ENCODE measurements around the gene ARHGAP27. TPM values are rescaled to one million over a fixed set of nuclear protein-coding genes. Genes with fewer than 3 reads are reported as not detected.

Gene ARHGAP27
- total and polyA plus RNA-seq, 9 of the 15 experiments (the other 6 are each of a cell fraction or from before 2014, with no cell fraction given): 0.04 to 4.6 (median 2.1) TPM

- TF ChIP-seq RNF219 (CRISPR knock-in tag; IDR thresholded peaks at IDR 0.05): no peak
- TF ChIP-seq SFPQ (IDR thresholded peaks at IDR 0.05; ENCODE audit: low read depth, low read length): no peak
- no peak for TF ChIP-seq CBX3 (IDR thresholded peaks at IDR 0.05; ENCODE audit: borderline replicate concordance in 1 of 2, low read length in 2 of 2)
- no peak for TF ChIP-seq COPS2 (conservative IDR thresholded peaks at IDR 0.05)
- TF ChIP-seq NKRF (IDR thresholded peaks at IDR 0.05; ENCODE audit: borderline replicate concordance): peak; percentile 50; the same call in 1 of the 2 replicates
- TF ChIP-seq DPF2 (IDR thresholded peaks at IDR 0.05): 0 out of 2 replicates have a peak, but pooled peaks have one; percentile 45
- TF ChIP-seq PRPF4 (IDR thresholded peaks at IDR 0.05; ENCODE audit: insufficient read depth, low read depth, low read length, poor library complexity, severe bottlenecking): no peak
- TF ChIP-seq SMARCE1 (IDR thresholded peaks at IDR 0.05): peak; percentile 68
- no peak for TF ChIP-seq ZBTB17 (CRISPR knock-in tag; IDR thresholded peaks at IDR 0.05)
- peak; percentile 90 for TF ChIP-seq HNRNPL (IDR thresholded peaks at IDR 0.05; ENCODE audit: low read depth, low read length)
- no peak for TF ChIP-seq NR2F6 (CRISPR knock-in tag; IDR thresholded peaks at IDR 0.05)
- peak in 1 of 2 experiments; percentile 52; a peak in 1 of 4 replicates for TF ChIP-seq MNT (conservative IDR thresholded peaks at IDR 0.05)
- TF ChIP-seq CTCFL (IDR thresholded peaks at IDR 0.05; ENCODE audit: borderline replicate concordance, insufficient read depth, low read depth, low read length, poor library complexity, severe bottlenecking): peak; percentile 70
- peak; percentile 47; the same call in 1 of the 2 replicates for TF ChIP-seq HDAC2 (IDR thresholded peaks at IDR 0.05)
- TF ChIP-seq NFE2 (IDR thresholded peaks at IDR 0.05; ENCODE audit: low read depth): peak; percentile 83
- peak; percentile 92 for TF ChIP-seq L3MBTL2 (IDR thresholded peaks at IDR 0.05)
Measured at GRCh38 chr17:45428050-45428617, 4.5 kb downstream of the ARHGAP27 start (continued).
